DMS53 (cell line): ENCODE data around the gene RAMP3.
A peak's percentile ranks its signal among the peaks of the same experiment; 100 is the strongest.
"Not testable (repeated sequence)": the region's sequence is repeated elsewhere in the genome, so short reads cannot be mapped to it uniquely, and the experiment has no call there.

Experiments used
- DNase-seq: peaks from one replicate; lab custom pipeline; 2025; lab: John Stamatoyannopoulos, UW

The RAMP3 gene, protein sequence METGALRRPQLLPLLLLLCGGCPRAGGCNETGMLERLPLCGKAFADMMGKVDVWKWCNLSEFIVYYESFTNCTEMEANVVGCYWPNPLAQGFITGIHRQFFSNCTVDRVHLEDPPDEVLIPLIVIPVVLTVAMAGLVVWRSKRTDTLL

DNA sequence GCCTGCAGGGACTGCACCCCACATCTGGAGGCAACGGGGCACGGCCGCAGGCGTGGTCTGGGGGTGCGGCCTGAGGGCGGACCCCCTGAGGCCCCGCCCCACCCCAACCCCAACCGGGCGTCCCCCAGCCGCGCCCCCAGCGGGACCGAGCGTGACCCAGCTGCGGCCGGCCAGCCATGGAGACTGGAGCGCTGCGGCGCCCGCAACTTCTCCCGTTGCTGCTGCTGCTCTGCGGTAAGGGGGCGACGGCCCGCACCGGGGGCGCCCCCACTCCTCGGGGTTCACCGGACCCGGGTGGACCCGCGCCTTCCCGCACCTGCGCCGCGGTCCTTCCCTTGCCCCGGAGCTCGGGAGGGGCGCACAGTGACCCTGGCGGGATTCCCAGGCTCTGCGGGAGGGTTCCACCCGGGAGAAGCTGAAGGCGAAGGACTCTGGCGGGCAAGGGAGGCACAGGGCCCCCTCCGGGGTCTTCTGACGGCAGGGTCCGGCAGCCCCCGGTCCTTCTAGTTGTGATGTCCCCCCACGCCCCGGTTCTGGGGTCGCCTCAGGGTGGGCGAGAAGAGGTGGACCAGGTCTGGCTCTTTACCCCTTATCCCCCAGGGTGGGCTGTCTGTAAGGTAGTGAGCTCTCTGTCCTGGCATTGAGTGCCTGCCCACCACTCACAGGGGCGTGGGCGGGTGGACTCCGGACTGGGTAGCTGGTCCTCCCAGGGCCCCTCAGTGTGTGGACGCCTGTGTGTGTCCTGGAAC, at the start of gene RAMP3:
Gene RAMP3 (plus strand): TSS at position 139 of the 749 bp plus-strand sequence. CDS start 38 bp downstream, at position 177.
- no peak for DNase-seq

DNA sequence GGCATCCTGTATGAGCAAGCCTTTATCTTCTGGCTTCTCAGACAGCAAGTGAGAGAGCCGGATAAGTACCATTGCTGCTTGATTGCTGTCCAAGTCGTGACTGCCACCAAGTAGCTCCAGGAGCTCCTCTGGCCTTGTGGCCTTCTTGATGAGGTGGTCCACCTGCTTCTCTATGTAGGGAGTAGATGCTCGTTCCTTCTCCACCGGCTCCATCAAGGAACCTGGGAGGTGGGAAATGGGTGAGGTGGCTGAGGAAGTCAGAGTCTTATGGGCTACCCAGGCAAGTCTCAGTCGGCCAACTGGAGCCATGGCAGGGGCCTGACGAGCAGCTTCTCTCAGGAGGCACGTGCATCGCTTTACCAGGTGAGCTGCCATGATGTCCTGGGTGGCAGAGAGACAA, 48.7 kb upstream of the RAMP3 start:
- no peak for DNase-seq

DNA sequence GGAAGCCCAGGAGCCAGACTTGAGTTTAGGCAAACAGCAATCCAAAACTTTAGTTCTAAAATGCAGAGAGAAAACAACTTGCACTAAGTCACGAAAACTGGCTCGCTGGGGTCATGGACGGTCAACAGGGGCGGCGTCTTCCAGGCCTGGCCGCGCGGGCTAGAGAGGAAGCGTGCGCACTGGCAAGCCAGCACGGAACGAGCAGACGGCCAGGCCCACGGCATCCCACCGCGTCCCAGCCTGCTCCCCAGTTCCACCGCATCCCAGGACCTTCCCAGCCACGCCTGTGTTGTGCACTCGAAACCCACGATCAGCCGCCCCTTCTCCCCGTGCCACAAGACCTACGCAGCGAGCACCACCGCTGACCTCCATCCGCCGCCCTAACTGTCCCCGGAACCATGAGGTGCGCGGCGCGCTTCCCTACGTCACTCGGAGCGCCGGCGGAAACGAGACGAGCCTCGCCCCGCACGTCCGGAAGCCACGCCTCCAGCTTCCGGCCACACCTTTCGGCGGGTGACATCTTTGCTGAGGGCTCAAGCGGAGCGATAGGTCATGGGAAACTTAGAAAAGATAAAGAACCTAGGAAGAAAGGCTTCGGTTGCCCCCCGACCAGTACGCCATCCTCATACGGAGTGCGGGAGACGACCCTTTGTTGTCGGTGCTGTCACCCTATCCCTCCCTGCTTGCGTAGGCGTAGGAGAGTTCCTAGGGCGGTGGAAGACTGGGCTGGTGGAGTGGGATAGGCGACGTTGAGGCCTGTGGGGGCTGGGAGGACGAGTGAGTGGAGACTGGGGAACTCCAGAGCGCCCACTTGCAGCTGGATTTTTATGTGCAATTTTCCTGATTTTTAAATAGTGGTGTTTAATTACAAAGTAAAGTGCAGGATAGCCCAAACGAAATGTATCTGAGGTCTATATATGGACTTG, 46.0 kb upstream of the RAMP3 start, which contains the start of gene TBRG4:
Gene TBRG4 (minus strand): TSS at position 400 of the 926 bp plus-strand sequence. CDS start 2,460 bp downstream, outside the sequence.
- DNase-seq, result peak; percentile 99

DNA sequence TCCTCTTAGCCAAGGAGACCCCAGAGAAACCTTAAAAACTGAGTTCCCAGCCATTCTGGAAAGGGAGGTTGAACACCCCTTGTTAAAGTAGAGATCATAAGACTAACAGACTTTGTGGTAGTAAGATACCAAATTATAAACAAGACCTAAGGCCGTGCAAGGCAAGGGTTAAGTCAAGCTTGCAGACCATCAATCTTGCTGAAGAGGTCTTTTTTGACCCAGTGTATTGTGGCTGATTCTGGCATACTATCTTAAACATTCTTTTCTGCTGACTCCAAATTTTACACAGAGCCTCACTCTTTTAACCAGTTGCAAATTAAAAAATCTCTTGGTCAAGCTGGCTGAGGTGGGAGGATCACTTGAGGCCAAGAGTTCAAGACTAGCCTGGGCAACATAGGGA, 44.9 kb upstream of the RAMP3 start:
- no peak for DNase-seq

DNA sequence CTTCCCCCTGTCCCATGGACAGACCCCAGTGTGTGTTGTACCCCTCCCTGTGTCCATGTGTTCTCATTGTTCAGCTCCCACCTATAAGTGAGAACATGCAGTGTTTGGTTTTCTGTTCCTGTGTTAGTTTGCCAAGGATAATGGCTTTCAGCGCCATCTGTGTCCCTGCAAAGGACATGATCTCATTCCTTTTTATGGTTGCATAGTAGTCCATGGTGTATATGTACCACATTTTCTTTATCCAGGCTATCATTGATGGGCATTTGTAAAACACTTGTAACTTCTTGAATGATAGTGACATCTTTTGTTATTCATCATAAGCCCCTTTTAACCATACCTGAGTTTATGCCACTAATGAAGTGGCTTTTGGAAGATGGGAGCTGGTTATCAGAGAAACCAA, 43.3 kb upstream of the RAMP3 start:
- not testable (repeated sequence) for DNase-seq

DNA sequence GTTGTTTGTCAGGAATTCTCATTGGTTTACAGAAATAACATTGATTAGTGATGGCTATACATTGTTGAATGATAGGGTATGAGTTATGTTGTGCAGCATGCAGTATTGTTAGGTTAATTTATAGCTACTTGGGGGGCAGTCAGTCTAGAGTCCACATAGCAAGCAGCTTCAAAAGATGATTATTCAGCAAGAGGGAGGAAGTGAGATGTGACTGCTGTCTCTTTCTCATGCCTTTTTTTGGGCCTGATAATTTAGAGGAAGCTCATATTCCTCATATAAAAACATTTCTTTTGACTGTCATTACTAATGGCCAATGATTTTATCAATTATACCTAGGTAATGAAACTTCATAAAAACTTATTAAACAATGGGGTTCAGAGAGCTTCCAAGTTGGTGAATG, 42.7 kb upstream of the RAMP3 start:
- DNase-seq, result no peak

DNA sequence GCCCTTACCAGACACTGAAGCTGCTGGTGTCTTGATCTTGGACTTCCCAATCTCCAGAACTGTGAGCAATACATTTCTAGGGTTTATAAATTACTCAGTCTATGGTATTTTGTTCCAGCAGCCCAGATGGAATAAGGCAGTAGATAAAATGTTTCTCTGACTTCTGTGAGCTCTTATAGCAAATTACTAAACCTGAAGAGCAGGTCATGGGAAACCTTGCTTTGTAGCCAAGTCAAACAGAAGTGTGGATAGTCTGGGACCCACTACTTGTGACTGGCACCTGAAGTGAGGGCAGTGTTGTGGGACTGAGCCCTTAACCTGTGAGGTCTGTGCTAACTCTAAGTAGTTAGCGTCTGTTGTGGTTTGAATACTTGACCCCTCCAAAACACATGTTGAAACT, 41.5 kb upstream of the RAMP3 start:
- DNase-seq, result no peak

DNA sequence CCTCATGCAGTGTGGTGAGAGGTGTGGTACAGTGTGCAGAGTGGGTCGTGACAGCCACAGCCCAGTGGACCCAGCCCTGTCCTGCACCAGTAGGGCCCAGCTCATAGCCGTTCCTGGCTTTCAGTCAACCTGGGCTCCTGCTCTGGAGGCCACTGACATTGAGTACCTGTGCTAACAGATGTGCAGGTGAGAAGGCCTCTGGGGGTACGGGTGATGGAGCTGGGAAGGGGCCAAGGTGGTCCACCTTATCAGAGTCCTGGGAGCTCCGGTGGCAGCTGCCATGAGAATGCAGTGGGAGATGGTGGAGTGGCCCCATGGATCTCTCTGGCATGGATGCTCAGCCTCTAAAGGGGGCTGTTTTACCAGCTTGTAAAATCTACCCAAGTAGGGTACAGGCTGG, 40.0 kb upstream of the RAMP3 start:
- DNase-seq, result no peak

DNA sequence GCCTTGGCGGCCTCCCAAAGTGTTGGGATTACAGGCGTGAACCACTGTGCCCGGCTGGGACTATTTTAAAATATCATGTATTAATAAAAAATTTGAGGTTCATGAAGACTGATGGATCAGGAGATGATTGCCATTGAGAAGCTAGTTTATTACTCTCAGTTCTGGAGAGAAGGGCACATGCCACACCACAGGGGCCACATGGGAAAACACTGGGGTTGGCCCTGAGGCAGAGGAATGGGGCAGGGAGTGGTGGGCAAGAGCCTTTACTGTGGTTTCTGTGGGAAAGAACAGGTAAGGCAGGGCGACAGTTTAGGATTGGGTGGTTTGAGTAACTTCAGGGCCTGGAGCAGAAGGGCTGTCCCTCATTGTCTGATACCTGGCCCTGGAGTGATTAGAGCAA, 39.3 kb upstream of the RAMP3 start:
- DNase-seq, result no peak

DNA sequence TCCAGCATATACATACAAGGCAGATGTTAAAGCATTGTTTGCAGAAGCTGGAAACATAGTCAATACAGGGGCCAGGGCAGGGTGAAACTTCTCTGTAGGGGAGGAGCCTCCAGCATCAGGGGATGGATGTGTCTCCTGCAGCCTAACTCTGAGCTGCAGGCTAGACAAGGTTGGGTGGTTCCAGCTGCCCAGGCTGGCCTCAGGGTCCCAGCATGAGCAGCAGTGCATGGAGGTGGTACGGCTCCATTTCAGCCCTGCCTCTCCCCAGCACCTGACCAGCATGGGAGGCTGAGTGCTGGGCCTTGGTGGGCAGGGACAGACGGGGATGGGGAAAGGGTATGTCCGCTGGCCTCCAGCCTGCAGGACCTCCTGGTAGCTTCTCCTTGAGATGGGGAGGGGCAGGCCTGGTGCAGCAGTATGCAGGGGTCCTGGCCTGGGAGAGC, 38.7 kb upstream of the RAMP3 start:
- DNase-seq, result peak; percentile 19

DNA sequence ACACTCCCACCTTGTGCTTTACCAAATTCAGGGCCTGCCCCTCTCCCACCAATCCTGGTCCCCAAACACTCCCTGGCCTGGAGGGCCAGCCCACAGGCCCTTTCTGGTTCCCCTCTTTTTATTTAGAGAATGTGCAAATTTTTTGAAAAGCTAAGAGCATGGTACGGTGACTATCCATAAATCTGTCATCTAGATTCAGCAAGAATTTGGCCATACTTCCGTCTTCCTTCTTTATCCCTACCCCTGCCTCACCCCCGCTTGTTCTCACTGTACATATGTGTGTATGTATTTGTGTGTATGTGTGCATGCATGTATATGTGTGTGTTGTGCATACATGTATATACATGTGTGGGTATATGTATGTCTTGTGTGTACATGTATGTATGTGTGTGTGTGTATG, 38.0 kb upstream of the RAMP3 start:
- DNase-seq, result no peak

DNA sequence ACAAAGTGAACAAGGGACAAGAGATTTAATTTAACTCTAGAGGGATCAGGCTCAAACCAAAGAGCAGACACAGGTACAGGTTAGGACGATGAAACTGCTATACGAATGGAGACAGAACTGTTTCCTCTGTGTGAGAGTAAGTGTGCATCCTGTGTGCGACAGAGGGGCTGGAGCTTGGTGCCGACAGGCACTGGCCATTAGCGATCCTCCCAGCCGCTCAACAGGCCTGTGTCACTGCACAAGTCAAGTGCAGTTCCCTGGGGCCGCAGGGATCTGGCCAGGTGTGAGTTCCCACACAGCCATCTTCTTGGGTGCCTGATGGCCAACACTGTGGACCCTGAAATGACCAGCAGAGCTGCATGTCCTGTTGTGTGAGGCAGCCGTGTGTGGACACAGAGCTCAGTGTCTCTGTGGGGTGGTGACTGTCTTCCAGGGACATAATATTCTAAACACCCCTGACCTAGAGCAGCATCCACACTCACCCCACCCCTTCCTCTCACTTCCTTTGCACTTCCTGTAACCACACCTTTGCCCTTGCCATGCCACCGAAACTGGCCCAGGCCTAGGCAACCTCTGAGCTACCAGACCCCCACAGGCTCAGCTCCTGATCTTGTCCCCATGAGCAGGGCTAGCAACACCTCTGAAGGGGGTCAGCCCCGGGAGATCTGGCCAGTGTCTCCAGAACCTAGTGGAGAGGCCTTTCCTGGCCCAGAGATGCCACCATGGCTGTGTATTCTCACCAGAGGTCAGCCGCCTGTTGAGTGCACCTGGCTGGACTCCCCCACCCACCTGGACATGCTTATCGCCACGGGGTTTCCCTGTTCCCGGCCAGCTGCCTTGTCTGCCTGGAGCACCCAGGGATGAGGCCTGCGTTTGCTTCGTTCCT, 34.4 kb upstream of the RAMP3 start:
- no peak for DNase-seq

DNA sequence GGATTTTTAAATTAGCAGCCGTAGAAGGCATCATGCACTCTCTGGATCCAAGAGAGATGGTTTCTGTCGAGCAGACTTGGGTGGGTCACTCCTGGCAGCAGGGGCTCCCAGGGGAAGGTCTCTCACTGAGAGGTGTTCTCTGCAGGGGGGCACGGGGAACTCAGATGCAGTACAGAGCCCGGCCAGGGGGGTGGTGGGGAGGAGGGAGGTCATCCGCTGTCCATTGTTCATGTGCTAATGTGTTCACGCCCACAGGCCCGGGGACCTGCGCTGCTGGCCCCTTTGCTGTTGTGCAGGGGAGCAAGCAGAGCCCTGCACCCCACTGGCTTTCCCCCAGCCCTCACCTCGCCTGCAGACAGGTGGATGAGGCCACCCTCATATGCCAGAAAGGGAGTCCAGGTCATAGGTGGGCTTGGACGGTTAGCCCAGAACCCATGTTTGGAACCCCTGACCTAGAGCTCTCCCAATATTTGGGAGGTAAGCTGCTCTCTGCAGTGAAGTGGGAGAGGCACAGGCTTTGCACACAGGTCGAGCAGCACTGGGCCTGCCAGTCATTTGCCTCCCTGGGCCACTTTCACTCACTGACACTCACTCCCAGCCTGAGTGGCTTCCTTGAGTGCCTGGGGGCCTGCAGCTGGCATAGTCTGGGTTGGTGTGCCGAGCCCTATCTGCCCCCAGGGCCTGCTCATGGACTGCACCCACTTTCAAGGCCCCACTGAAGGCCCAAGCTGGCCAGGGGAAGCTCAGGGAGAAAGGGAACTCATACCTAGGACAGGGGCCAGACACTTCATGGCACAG, 33.5 kb upstream of the RAMP3 start:
- DNase-seq, result no peak

DNA sequence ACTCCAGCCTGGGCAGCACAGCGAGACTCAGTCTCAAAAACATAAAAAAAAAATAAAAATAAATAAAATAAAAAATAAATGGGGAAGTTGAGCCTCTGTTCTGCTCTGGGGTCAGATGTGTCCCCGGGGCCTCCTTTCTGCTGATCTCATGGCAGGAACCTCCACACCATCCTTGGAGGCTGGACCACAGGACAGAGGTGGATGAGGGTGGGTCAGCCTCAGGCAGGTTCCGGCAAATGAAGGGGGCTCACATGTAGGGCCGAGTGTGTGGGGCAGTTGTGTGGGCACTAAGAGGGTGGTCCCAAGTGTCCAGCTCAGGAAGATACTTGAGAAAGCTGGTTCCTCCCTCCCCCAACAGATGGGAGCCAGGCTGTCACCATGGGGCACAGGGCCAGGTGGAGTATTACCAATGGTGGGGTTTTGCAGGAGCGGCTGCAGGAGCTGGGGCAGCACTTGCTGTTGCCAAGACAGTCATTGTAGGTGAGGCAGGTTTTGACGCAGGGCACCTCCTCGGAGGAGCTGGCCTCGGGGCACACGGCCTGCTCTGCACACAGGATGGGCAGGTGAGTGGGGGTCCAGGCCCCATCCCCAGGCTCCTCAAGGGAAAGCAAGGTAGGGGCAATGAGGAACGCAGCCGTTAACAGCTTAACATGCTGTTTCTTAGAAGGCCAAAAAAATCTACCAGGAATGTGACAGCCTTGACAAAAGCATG, 32.2 kb upstream of the RAMP3 start:
- DNase-seq, result no peak

DNA sequence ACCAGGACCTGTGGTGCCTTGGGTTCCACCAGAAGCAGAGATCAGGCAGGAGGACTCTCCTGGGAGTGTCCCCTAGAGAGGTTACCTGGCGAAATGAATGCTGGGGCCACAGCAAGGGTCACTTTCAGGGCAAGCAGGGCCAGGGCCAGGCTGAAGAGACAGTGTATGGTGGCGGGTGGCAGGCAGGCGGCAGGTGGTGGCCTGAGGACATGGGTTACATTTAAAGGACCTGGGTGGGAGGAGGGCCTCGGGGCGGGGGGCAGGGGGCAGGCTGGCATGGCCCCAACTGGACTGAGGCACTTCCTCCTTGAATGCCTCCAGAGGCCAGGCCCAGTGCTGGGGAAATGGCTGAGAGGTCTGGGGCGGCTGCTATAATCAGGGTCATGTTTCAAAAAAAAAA, 31.4 kb upstream of the RAMP3 start:
- DNase-seq, result no peak

DNA sequence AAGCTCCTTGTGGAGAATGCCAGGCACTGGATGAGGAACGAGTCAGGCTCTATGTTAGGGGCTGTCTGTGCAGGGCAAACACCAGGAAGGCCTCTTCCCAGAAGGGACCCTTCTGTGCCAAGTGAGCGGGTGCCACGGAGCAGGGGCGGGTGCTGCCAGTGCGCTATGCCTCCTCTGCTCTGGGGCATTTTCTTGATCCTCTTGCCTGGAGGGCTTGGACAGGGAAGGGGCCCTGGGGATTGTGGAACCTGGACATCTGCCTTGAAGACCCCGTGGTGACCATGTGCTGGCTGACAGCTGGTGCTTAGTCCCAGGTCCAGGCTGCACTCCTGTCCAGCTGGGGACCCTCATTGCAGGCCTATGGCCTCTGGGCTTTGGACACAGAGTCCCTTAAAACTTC, 30.7 kb upstream of the RAMP3 start:
- DNase-seq, result no peak

DNA sequence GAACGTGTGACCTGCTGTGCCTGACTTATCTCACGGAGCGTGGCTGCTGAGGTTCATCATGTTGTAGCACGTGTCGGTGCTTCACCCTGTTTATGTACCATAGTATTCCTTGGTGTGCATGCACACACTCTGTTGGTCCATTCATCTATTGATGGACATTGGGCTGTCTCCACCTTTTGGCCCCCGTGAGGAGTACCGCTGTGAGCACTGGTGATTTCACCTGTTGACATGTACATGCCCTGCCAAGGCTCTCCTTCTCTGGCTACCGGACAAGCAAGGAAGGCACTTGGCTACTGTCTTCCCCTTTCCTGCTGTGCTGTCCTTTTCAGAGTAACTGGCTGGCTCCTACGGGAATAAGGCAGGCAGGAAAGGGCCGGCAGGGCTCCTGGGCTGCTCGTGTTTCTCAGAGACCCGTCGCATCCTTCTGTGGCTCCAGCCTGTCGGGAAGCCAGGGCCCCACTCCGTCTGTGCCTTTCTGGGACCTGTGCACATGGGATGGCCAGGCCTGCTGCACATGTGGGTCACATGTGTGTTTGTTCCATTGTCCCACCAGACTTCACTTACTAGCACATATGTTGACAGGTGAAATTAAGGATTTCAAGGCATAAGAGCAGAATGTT, 28.3 kb upstream of the RAMP3 start:
- DNase-seq, result no peak

DNA sequence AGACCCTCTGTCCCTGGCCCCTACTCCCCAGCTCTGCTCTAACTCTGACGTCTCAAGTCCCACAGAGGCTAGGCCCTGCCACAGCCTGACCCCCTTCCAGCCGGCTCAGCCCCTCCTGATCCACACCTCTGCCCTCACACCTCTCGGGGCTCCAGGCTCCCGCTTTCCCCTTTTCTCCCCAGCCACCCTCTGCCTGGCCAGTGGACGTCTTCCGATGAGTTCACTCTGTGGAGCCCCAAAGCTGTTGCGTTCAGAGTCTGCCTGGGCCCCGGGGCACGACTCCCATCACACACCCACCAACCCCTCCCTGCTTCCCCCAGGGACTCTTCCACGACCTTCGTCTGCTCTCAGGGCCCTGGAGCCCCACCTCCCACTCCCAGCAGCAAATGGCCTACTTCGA, 27.7 kb upstream of the RAMP3 start:
- no peak for DNase-seq

DNA sequence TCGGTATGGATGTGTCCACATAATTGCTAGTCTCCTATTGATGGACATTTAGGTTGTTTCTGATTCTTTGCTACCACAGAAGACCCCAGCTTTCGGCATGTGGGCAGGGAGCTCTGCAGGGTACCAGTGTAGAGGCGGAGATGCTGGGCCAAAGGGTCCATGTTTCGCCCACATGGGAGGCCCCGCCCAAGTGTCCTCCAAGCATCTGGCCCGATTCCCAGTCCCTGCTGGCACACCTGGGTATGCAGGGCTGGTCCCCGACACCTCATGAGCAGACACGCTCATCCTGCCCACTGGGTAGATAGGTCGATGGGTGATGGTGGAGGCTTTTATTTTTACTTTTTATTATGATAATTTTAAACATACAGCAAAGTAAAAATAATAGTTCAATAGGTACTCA, 26.7 kb upstream of the RAMP3 start:
- DNase-seq, result no peak

DNA sequence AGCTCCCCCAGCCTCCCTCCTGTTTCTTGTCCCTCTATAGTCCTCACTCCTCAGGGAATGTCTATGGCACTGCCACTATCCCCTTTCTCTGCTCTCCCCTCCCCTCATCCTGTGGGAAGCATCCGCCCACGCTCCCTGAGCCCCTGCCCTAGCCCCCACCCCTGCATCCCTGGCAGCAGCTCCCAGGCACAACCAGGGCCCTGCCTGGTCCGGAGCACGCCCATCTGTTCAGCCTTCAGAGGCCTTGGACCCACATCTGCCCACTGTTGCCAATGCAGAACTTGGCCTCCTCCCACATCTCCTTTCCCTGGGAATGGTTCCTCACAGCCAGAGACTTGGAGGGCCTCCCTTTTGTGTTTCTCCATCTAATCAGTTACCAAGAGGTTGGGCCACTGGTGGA, 25.7 kb upstream of the RAMP3 start:
- DNase-seq, result no peak
